Caco-2 (cell line): ENCODE measurements around the gene NEDD4L. TPM values are rescaled to one million over a fixed set of nuclear protein-coding genes. Genes with fewer than 3 reads are reported as not detected.
A peak's percentile ranks its signal among the peaks of the same experiment; 100 is the strongest.

Experiments used
- BruUV-seq: library from RNA; stranded (reverse); fragments of 400-500 nt; replicated peaks from 2 replicates; lab custom pipeline; 2021; lab: Mats Ljungman, UMichigan
- CTCF ChIA-PET: fragments of 300-600 bp; sonication (Branson Sonifier 250); formaldehyde crosslinking; loops from one replicate; lab custom pipeline; 2022; ENCODE audit warnings: antibody characterized with exemption; lab: Charles Lee
- POLR2A ChIA-PET: fragments of 300-600 bp; sonication (Branson Sonifier 250); formaldehyde crosslinking; loops from one replicate; lab custom pipeline; 2022; ENCODE audit warnings: antibody characterized with exemption; lab: Charles Lee
- DNase-seq, 2 experiments: peaks; one replicate each; pipeline versions ENCODE4 v3.0.0 to v3.0.0-alpha.2; 2020 to 2022
- H3K27me3 ChIP-seq: replicated peaks from 2 replicates; pipeline ENCODE4 v1.6.0; 2011; ENCODE audit warnings: low read length; ENCODE audit not compliant: control insufficient read depth, insufficient read depth
- H3K36me3 ChIP-seq: 2 replicates; pipeline ENCODE4 v1.5.1; 2011; ENCODE audit warnings: low read length; ENCODE audit not compliant: control insufficient read depth, insufficient read depth
- H3K4me1 ChIP-seq: fragments of 250-450 bp; sonication (Bioruptor Pico); 2 replicates; pipeline ENCODE4 v1.5.1; 2020; ENCODE audit warnings: mild to moderate bottlenecking
- H3K4me3 ChIP-seq: 2 replicates; pipeline ENCODE4 v1.5.1; 2011; ENCODE audit warnings: low read depth, mild to moderate bottlenecking, control low read depth, low read length
- H3K9me3 ChIP-seq: fragments of 250-450 bp; sonication (Bioruptor Pico); 2 replicates; pipeline ENCODE4 v1.5.1; 2020; ENCODE audit warnings: mild to moderate bottlenecking, moderate library complexity
- H3K27ac Mint-ChIP-seq: one replicate; pipeline ENCODE4 v1.8.0; 2022; ENCODE audit warnings: mixed read lengths; ENCODE audit not compliant: unreplicated experiment
- H3K27me3 Mint-ChIP-seq: one replicate; pipeline ENCODE4 v1.8.0; 2022; ENCODE audit warnings: mixed read lengths; ENCODE audit not compliant: insufficient read depth, unreplicated experiment
- H3K36me3 Mint-ChIP-seq: one replicate; pipeline ENCODE4 v1.8.0; 2022; ENCODE audit warnings: mild to moderate bottlenecking, mixed read lengths; ENCODE audit not compliant: insufficient read depth, unreplicated experiment
- H3K4me1 Mint-ChIP-seq: one replicate; pipeline ENCODE4 v1.8.0; 2022; ENCODE audit warnings: low read depth, mixed read lengths; ENCODE audit not compliant: unreplicated experiment
- H3K4me3 Mint-ChIP-seq: one replicate; pipeline ENCODE4 v1.8.0; 2022; ENCODE audit warnings: mild to moderate bottlenecking, moderate library complexity, mixed read lengths; ENCODE audit not compliant: unreplicated experiment
- H3K9me3 Mint-ChIP-seq: one replicate; pipeline ENCODE4 v1.8.0; 2022; ENCODE audit warnings: mixed read lengths; ENCODE audit not compliant: unreplicated experiment
- intact Hi-C: fragments of 100-400 bp; cut with micrococcal nuclease; formaldehyde crosslinking; loops from one replicate; pipeline ENCODE4 v1.10.0; 2022; ENCODE audit not compliant: unreplicated experiment
- total RNA-seq: library from RNA; stranded (reverse); gene quantifications from 2 replicates; pipeline ENCODE4 v1.2.3, GENCODE V29; 2022
- TF ChIP-seq, protein P1 (sequence below), 2 experiments: fragments of 200-600 bp in 1 of 2; IDR thresholded peaks; 1 replicate in 1 of 2; 2 replicates in 1 of 2; pipeline versions ENCODE4 v1.5.1 to v1.8.0; 2011 to 2022; ENCODE audit warnings: antibody characterized with exemption in 1 of 2, control low read depth in 1 of 2, inconsistent platforms in 1 of 2, low read depth in 1 of 2, low read length in 1 of 2, mild to moderate bottlenecking in 1 of 2, moderate library complexity in 1 of 2; ENCODE audit not compliant: insufficient read depth in 1 of 2, severe bottlenecking in 1 of 2, unreplicated experiment in 1 of 2

NEDD4L gene
- total RNA-seq, 1 experiment from 2014 or later: 85.4 TPM

- peaks cover 7% of the 10 kb centered on the region; the same call in 1 of the 2 replicates for H3K4me1 ChIP-seq
- POLR2A ChIA-PET: interaction anchor here (0.6 kb wide), 2 partner anchors 31 to 120 kb away, joined by 3 to 4 read pairs; no protein-coding TSS in a partner anchor
- H3K4me1 Mint-ChIP-seq: peaks cover 14% of the 10 kb centered on the region
- DNase-seq: peak; percentile 57 to 71
- no peak overlapping the region for H3K4me3 Mint-ChIP-seq
- intact Hi-C loops: loop anchor here (1.0 kb wide), 2 partner anchors 38 to 128 kb away; no protein-coding TSS in a partner anchor
- BruUV-seq: no TSS peak
- CTCF ChIA-PET: interaction anchor here (1.4 to 1.7 kb wide), 2 partner anchors 41 to 128 kb away, joined by 3 to 6 read pairs; no protein-coding TSS in a partner anchor
- TF ChIP-seq, protein P1, sequence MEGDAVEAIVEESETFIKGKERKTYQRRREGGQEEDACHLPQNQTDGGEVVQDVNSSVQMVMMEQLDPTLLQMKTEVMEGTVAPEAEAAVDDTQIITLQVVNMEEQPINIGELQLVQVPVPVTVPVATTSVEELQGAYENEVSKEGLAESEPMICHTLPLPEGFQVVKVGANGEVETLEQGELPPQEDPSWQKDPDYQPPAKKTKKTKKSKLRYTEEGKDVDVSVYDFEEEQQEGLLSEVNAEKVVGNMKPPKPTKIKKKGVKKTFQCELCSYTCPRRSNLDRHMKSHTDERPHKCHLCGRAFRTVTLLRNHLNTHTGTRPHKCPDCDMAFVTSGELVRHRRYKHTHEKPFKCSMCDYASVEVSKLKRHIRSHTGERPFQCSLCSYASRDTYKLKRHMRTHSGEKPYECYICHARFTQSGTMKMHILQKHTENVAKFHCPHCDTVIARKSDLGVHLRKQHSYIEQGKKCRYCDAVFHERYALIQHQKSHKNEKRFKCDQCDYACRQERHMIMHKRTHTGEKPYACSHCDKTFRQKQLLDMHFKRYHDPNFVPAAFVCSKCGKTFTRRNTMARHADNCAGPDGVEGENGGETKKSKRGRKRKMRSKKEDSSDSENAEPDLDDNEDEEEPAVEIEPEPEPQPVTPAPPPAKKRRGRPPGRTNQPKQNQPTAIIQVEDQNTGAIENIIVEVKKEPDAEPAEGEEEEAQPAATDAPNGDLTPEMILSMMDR (IDR thresholded peaks at IDR 0.05; ENCODE audit: insufficient read depth in 1 of 2, low read depth in 1 of 2, low read length in 1 of 2, severe bottlenecking in 1 of 2, unreplicated experiment in 1 of 2): peak; percentile 18 to 70
- H3K9me3 ChIP-seq: no peaks in the 10 kb centered on the region
- H3K36me3 ChIP-seq: no peaks in the 10 kb centered on the region
- no peaks in the 10 kb centered on the region for H3K27me3 ChIP-seq
- no peaks in the 10 kb centered on the region for H3K9me3 Mint-ChIP-seq
- H3K36me3 Mint-ChIP-seq: peaks cover 6% of the 10 kb centered on the region
- no peaks in the 10 kb centered on the region for H3K27me3 Mint-ChIP-seq
- no peak overlapping the region for H3K4me3 ChIP-seq
- peak overlapping the region; percentile 4 for H3K27ac Mint-ChIP-seq
Measured at GRCh38 chr18:58194028-58194427, 150.0 kb downstream of the NEDD4L start.

DNA sequence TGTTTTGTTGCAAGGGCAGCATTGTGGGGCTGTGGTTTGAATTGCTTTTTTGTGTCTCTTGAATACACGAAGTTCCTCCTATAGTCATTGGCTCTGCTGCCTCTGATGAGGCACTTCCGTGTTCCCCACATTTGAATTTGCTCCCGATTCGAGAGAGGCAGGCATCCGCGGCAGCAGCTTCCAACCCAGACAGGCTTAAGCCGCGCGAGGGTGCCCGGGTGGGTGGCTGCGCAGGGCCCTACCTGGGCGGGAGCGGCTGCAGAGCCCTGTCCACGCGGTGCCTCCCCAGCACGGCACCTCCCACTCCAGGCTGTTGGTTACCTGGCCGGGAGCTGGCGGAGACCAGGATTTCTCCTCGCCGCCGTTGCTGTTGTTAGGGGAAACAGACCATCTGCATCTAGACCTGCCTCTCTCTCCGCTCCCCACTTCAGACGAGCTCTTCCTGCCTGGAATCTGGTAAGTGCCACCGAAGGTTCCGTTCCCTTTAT is 151.3 kb downstream of the NEDD4L start:
- no peaks in the 10 kb centered on the region for H3K27me3 ChIP-seq

GRCh38 chr18:58196164-58196563 is 152.1 kb downstream of the NEDD4L start:
- TF ChIP-seq, protein P1 (IDR thresholded peaks at IDR 0.05; ENCODE audit: insufficient read depth in 1 of 2, low read depth in 1 of 2, low read length in 1 of 2, severe bottlenecking in 1 of 2, unreplicated experiment in 1 of 2): no peak
- ChIA-PET CTCF (no interaction called here), POLR2A (no interaction called here)
- Mint-ChIP-seq H3K4me3 (no peak overlapping the region), H3K27ac (no peak overlapping the region), H3K4me1 (peaks cover 14% of the 10 kb centered on the region), H3K9me3 (no peaks in the 10 kb centered on the region), H3K27me3 (no peaks in the 10 kb centered on the region), H3K36me3 (peaks cover 6% of the 10 kb centered on the region)
- Histone ChIP-seq H3K9me3 (no peaks in the 10 kb centered on the region), H3K27me3 (no peaks in the 10 kb centered on the region), H3K4me3 (no peak overlapping the region), H3K36me3 (no peaks in the 10 kb centered on the region), H3K4me1 (peaks cover 7% of the 10 kb centered on the region; the same call in 1 of the 2 replicates)
- BruUV-seq: no TSS peak
- intact Hi-C loops: no loop called here
- DNase-seq: no peak

More for the DNA sequence above, 151.3 kb downstream of the NEDD4L start:
- no peak for DNase-seq
- TF ChIP-seq, protein P1 (IDR thresholded peaks at IDR 0.05; ENCODE audit: insufficient read depth in 1 of 2, low read depth in 1 of 2, low read length in 1 of 2, severe bottlenecking in 1 of 2, unreplicated experiment in 1 of 2): no peak
- H3K4me3 Mint-ChIP-seq: no peak overlapping the region
- no TSS peak for BruUV-seq
- intact Hi-C loops: no loop called here
- no peak overlapping the region for H3K27ac Mint-ChIP-seq
- Histone ChIP-seq H3K4me1 (peaks cover 7% of the 10 kb centered on the region; the same call in 1 of the 2 replicates), H3K9me3 (no peaks in the 10 kb centered on the region), H3K4me3 (no peak overlapping the region), H3K36me3 (no peaks in the 10 kb centered on the region)
- ChIA-PET CTCF (interaction anchor here (1.4 to 1.7 kb wide), 2 partner anchors 40 to 127 kb away, joined by 3 to 6 read pairs; no protein-coding TSS in a partner anchor), POLR2A (no interaction called here)
- H3K36me3 Mint-ChIP-seq: peaks cover 6% of the 10 kb centered on the region
- no peaks in the 10 kb centered on the region for H3K9me3 Mint-ChIP-seq
- no peaks in the 10 kb centered on the region for H3K27me3 Mint-ChIP-seq
- H3K4me1 Mint-ChIP-seq: peaks cover 14% of the 10 kb centered on the region
